ENCODE results near the gene KCNQ1.

The KCNQ1 gene

DNA sequence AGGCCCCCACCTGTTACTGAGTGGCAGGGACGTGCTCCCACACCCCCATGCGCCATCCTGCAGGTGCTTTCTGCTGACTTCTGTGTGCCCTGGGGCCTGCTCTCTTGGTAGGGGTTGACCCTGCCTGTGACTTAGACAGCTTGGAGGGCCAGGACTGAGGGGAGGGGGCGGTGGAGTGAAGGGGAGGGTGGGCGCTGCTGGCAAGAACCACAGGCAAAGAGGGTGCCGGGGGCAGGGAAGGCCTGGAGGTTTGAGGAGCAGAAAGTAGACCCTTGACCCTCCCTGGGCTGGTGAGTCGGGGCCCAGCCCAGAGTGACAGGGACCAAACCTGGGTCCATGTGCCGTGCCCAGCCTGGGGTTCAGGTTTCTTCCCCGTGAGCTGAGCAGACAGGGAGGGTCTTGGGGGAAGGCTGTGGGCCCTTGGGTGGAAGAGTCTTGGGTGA is 17.8 kb downstream of the KCNQ1 start:
- DNase-seq: no peak

DNA sequence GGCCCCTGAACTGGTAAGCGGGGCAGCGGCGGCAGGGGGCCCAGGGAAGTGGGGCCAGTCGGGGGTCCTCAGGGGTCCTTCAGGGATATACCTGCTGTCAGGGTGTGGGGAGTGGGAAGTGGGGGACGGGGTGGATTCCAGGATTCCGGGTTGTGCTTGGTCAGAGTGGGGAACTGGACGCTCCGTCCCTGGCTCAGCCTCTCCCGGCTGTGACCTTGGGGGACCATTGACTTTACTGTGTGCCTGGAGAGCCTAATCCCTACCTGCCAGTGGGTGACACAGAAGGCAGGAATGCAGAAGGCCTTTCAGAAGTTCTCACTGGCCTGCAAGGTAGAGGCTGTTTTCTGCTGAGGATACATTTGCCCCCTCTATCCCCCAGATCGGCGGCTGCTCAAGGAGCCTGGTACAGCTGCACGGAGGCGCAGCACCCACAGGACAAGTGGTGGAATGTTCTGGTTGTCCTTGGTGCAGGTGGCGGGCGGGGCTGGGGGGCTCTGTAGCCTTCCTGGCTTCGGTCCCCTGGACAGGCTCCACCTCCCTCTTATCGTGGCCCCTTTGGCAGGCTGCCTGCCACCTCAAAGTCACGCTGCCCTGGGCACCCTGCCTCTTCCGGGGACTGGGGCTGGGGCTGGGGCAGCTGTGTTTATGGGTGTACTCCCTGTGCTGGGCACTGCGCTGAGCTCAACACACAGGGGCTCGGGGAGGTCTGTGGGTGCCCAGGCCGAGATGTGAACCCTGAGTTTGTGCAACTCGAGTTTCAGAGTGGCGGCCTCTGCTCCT is 18.4 kb downstream of the KCNQ1 start:
- no peak for DNase-seq

DNA sequence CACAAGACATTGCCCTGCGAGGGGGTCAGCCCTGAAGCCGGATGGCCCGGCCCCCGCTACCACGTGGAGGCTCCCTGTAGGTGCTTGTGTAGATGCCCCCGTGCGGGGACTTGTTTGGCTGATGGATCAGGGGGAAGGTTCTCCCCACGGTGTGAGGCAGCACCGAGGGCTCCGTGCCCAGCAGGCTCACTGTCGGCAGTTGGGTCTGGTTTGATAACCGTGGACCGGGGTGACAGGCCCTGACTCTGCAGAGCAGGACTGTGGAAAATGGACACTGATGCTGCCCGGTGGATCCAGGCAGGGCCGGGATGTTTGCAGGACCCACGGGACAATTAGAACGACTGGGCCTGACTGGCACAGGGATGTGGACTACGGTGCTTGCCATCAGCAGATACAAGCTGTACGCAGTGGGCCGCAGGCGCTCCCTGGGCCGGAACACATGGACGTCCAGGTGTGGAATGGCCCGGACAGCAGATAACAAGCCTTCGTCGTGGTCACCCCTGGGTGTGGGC is 19.0 kb downstream of the KCNQ1 start:
- no peak for DNase-seq

DNA sequence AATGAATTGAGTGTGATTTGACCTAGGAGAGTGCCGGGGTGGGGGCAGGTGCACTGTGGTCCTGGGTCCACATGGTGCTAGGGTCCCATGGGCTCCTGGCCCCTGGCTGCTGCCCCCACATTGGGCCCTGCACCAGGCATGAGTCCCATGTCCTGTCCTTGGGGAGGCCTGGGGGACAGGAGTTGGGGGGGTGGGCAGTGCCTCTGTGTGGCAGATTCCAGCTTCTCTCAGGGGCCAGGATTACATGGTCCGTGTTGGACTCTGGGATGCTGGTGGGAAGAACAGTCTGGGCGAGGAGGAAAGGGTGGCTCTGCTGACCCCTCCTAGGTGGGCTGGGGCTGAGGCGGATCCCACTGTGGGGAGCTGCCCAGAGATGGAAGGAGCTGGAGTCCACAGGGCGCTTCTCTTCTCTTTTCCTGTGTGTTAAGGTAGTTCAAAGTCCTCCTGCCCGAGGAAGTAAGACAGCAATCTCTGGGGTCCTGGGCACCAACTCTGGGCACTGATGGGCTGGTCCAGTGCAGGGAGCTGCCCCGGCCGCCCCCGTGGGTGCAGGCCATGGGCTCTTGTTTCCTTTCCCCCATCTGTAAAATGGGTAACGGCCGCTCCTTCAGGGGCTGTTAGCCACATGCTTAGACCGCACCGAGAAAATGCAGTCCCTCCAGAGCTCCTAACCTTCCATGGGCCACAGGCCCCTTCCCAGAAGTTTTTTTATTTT is 19.8 kb downstream of the KCNQ1 start:
- no peak for DNase-seq

DNA sequence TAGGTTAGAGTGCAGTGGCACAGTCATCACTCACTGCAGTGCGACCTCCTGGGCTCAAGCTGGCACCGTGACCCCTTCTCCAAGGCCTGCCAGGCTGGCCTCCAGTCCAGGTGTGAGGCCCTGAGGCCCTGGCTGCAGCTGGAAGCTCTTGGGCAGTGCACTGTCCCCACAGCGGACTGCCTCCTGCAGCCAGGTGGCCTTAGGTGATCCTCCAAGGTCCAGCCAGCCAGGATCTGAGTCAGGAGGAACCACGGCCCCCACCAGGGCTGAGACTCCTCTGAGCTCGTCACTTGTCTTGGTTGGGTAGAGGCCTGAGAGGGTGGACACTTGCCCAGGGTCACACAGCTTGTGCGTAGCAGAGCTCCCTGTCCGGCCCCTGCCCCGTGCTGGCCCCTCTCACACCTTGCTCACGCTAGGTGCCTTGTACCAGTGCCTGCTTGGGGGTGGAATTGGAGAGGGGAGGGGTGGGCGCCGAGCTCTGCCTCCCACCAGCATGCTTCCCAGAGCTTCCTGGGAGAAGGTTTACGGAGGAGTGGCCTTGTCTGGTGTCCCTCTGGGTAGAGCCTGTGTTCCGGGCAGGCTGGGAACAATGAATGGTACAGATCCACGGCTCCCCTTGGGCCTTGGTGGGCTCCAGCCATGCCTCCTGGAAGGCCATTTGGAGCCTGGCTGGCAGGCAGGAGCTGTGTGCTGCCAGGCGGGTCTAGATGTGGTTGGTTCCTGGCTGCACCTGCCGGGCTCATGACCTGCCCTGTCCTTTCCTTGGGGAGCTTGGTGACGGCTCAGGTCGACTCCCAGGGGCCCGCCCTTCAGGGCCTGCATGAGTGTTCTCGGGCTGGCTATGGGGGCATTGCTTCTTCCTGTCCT is 20.6 kb downstream of the KCNQ1 start:
- no peak for DNase-seq

DNA sequence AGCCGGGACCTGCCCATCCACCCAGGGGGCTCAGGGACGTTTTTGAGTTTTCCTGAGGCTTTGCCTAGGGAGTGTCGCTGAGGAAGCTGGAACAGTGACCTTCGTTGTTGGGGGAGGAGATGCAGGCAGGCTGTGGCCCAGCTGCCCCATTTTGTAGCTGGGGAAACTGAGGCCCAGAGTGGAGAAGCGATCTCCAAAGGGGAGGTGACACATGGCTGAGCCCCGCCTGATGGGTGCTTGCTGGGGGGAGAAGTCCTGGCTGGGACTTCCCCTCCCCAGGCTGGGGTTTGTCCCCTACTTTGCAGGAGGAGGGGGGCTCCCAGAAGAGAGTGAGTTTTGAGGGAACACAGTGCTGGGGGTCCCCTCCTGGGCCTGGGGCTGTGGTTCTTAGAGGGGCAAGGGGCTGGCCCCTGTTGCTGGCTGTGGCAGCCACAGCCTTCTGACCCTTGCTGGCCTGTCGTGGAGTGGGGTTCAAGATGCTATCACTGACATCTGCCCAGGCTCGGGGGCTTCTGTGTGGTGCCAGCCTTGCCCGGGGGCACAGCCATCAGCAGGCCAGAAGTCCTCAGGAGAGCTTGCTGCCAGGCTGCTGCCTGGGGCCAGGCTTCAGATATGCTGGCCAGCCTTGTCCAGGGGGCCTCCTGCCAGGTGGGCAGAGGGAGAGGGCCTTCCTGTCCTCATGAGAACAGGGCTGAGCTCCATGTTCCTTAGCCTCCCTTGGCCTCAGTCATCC is 21.4 kb downstream of the KCNQ1 start:
- DNase-seq: no peak

DNA sequence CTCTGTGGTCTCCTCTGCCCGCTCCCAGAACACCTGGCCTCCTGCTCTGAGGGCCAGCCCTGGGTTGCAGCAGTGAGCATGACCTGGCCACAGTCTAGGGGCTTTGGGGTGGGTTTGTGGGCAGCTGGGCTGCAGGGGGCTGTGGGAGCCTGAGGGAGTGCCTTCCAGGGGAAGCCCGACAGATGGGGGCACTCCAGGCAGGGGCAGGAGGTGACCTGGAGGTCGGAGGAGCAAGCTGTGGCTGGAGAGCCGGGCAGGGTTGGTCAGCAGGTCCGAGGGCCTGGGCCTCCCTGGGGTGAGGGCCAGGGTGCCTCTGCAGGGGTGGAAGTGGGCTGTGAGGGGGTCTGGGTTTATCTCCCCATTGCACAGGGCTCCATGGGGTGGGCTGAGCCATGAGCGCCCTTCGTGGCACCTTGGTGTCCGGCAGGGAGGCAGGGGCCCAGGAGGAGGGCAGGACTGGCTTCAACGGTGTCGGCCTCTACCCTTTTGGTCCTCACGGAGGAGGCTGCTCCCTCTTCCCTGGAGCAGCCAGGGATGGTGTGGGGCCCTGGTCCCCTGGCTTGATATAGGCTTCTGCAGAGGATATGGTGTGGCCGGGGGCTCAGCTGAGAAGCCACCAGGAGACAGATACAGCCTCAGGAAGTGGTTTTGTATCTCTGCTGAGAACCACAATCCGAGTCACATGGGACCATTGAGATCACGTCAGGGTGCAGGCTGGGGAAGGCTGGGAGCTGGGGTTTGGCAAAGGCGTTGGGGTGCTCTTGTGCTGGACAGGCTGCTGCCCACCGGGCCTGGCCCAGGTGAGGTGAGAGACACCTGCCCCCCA is 22.3 kb downstream of the KCNQ1 start:
- no peak for DNase-seq

DNA sequence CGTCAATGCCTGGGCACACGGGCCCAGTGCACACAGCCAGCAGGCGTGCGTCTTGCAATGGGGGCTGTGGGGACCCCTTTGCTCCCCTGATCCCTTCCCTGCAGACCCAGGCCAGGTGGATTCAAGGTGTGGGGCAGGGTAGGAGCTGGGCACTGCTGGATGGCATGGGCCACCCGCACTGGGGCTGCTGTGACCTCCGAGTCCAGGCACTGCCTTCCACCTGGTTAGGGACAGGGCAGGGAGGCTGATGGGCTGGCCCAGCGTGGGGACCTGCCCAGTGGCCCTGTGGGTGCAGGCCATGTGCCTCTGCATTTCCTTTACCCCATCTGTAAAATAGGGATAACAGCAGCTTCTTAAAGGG is 22.9 kb downstream of the KCNQ1 start:
- no peak for DNase-seq

DNA sequence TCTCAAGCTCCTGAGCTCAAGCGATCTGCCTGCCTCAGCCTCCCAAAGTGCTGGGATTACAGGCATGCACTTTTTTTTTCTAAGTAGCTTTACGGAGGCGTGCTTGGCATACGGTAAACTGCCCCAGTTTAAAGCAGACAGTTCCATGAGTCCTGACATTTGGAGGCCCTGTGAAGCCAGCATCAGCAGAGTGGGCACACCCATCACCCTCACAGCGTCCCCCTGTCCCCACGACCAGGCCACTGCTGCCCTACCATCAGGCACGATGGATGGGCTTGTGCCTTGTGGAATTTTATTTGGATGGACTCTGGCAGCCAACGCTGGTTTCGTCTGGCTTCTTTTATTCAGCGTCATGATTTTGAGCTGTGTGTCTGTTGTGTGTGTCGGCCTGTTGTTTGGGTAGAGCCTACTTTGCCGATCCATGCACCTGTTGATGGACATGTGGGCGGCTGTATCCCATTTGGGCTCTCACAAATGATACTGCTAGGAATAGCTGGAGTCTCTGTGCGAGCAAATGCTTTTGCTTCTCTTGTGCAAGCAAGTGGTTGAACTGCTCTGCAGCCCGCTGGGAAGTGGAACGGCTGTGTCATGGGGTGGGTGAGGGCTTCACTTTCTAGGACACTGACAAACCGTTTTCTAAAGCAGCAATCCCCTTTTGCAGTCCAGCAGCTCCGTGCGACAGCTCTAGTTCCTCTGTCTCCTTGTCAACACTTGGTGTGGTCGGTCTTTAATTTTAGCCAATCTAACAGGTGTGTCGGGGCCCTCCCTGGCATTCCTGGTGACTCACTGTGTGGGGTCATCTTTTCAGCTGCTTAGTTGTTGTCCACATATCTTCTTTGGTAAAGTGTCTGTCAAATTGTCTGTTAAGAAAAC is 23.8 kb downstream of the KCNQ1 start:
- no peak for DNase-seq

DNA sequence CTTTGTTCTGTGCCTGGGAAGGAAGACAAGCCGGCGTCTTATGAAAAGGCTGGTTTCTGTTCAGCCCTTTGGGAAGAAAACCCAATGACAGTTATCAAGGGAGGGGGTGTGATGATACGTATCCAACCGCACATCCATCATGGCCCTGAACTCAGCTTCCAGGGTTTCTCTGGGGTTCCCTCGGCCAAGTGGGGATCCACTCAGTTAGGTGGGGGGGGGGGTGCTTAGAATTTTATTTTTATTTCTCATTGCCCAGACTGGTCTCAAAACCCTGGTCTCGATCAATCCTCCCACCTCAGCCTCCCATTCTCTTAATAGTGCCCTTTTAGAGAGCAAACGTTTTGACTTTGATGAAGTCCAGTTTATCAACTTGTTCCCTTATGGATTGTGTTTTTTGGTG is 25.7 kb downstream of the KCNQ1 start:
- DNase-seq: no peak

DNA sequence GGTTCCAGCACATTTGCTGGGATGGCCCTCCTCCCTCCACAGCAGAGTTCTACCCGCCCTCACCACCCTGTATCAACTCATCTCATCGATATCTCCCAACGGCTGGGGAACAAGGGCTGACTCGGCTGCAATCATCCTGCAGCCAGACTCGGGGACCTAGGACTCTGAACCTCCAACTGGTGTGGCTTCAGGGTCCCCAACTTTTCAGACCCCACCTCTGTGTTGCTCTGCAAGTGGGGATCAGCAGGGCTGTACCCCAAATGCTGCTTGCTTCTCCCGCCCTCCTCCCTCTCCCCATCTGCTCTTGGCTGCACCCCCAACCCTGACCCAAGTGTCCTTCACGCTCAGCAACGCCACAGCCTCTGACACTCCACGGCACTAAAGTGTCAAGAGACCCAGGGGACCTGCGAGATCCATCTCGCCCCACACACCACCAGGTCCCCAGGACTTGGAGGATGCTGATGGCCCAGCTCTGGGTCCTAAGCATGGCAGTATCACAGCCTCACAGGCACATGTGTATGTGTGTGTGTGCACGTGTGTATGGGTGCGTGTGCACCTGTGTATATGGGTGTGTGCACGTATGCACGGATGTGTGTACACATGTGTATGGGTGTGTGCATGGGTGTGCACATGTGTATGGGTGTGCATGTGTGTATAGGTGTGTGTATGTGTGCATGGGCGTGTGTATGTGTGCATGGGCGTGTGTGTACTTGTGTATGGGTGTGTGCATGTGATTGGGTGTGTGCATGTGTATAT is 26.4 kb downstream of the KCNQ1 start:
- DNase-seq: no peak

DNA sequence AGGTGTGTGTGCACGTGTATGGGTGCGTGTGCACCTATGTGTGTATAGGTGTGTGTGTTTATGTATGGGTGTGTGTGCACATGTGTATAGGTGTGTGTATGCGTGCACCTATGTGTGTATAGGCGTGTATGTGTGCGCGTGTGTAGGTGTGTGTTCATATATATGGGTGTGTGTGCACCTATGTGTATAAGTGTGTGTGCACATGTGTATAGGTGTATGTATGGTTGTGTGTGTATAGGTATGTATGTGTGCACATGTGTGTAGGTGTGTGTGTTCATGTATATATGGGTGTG is 26.9 kb downstream of the KCNQ1 start:
- no peak for DNase-seq

DNA sequence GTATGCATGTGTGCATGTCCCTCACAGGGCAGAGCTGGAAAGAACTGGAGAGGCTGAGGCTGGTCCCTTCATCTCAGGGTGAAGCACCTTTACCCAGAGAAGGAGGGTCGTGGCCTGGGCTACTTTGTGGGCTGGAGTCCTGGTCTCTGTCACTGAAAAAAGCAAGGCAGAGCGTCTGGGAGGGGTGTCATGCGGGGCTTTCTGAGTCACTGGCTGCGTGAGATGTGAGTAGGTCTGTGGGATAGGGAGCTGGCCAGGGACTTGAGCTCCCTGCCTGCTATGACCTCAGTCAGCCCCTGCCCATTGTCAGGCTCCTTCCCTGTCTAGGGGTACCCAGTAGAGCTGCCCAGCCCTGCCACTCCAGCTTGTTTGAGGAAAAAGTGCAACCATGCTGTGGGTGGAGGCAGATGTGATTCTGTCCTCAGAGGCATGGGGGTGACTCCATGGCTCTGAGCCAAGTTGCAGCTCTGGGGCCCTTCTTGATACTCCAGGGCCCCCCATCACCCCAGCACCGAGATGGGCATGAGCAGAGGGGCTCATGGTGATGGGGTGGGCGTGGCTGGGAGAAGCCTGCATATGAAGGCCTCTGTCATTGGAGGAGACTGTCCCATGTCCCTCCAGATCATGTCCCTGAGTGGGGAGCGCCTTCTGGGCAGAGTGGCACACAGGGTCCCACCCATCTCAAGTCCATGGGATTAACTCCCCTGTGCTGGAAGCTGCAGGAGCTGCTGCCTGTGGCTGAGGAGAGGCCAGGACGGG is 27.8 kb downstream of the KCNQ1 start:
- no peak for DNase-seq

DNA sequence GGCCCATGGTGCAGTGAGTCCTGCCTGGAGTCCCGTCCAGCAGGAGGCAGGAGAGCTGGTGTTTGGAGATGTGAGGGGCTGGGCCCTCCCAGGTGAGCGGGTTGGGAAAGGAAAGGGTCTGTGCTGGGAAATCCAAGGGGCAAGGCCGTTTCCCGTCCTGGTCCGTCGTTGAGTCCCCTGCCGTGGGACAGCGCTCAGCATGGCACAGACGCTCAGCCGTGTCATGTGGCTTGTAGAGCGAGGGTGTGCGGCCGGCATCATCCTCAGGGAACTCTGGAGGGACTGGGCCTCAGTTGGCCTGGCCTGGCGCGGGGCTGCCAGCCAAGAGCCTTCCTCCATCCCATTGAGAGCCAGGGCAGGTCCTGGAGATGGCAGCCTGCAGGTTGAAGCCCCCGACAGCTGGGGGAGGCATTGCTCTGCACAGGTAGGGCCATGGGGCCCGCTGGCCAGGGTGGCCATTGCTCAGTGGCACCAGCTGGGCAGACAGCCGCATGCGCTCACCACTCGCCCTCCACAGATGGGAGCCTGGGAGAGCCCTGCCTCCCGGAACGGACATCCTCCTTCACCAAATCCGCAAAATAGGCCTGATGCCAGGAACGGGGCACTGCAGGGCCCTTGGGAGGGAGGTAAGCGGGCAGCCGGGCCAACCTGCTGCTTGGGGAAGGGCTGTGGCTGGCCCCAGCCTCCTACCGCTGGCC is 28.7 kb downstream of the KCNQ1 start:
- DNase-seq: no peak

DNA sequence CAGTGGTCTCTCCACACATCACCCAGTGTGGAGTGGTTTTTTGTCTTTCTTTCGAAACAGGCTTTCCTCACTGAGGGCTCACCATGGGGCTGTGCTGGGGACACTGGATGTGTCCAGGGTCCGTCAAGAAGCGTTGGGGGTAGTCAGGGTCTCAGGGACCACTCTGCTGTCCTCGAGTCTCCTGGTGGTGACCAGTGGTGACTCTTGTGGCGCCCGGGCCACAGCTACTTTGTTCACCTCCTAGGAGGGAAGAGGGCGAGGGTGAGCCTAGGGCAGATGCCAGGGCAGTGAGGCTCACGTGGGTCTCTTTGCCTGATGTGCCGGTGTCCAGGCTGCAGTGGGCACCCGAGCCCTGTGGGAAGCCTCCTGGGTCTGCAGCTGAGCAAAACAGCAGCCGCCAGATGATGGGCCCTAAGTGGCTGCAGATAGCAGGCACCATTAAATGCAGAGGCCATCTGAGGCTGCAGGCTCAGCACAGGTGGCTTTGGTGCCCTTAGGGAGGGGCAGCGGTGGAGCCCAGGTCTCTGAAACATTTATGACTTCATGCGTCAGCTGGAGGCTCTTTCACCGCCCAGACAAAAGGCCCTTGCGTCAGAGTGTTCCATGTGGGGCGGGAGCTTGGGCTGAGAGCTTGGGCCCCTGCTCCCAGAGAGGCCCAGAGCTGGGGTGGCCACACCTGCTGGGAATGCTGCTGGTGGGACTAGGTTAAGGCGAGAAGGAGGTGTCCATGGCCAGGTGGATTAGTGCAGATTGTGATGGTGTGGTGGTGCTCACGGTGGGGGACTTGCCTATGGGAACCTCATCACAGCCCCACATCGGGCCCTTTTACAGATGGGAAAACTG is 29.5 kb downstream of the KCNQ1 start:
- no peak for DNase-seq

DNA sequence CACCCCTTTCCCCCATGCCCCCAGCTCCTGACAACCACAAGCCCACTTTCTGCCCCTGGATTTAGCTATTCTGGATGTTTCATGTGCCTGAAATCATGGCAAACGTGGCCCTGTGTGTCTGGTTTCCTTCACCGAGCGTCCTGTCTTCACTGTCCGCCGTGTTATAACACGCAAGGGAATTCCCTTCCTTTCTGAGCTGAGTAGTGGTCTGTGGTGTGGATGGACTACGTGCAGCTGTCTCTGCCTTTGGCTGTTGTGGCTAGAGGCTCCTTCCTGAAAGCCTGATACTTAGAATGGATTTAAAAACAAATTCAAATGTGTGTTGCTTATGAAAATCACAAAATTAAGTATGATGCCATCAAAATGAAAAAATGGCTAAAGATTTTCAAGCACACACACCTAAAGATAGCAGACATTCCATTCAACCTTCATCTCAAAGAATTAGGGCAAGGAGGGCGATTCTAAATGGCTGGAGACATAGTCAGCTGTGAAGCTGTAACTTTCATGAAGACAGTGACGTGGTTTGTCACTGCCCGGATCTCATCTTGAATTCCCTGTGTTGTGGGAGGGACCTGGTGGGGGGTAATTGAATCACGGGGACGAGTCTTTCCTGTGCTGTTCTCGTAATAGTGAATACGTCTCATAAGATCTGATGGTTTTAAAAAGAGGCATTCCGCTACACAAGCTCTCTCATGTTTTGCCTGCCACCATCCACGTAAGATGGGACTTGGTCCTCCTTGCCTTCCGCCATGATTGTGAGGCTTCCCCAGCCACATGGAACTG is 30.5 kb downstream of the KCNQ1 start:
- DNase-seq: no peak

DNA sequence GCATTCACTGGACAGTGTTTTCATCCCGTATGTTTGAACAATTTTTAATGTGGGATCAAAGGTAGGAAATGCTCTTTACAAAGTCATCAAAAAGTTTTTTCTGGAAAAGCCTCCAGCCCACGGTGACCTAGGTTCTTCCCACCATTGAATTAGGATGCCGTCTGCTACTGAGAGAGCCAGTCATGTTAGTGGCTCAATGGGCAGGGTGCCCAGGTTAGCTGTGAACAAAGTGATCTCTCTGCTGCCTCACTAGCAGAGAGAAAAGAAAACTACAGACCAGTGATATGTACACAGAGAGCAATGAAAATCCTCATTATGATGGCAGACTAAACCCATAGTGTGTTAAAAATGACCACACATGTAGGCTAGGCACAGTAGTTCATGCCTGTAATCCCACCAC is 32.4 kb downstream of the KCNQ1 start:
- no peak for DNase-seq
